T47D (cell line): ENCODE results near the gene HLA-DRB5.
"Not testable (repeated sequence)": the region's sequence is repeated elsewhere in the genome, so short reads cannot be mapped to it uniquely, and the experiment has no call there.

Source experiments
- DNase-seq, 2 experiments: peaks; one replicate each; pipeline versions ENCODE4 v3.0.0 to v3.0.0-alpha.2; 2011 to 2012; ENCODE audit warnings: low read depth in 1 of 2, low spot score in 1 of 2
- JUND ChIP-seq: IDR thresholded peaks from 2 replicates; pipeline ENCODE4 v1.6.1; 2012; ENCODE audit warnings: low read depth
- in situ Hi-C: cut with HindIII; loops from 2 replicates; pipeline ENCODE4 v1.10.0; 2016; ENCODE audit warnings: low sequenced_read_pairs, low pct_unique_long_range_greater_than_20kb

The HLA-DRB5 gene

GRCh38 chr6:32529697-32530430, at the start of gene HLA-DRB5:
Gene HLA-DRB5, minus strand, starts transcription at chr6:32530287. Its CDS starts 63 bp downstream, at chr6:32530224.
- TF ChIP-seq JUND: no peak
- in situ Hi-C loops: no loop called here
- DNase-seq: peak in 1 of 2 experiments; percentile 35

- DNase-seq: peak in 1 of 2 experiments; percentile 9
- TF ChIP-seq JUND: no peak
- in situ Hi-C loops: no loop called here
Observed at GRCh38 chr6:32578962-32579361, 48.9 kb upstream of the HLA-DRB5 start.

DNA sequence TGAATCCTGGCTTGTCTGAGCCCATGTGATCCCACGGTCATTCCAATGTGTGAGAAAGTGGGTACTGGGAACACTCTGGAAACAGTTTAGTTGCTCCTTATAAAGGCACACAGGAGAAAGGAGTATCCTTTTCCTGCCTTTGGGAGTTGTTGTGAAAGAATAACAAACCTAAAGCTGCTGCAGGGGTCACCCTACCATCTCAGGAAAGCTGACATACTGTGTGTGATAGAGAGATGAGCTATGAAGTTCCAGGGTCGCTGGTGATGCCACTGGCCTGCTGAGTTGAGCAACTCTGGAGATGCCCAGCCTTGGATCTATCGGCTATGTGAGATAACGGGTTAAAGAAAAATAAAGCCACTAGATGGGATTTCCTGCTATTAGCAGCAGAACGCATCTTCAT, 47.4 kb upstream of the HLA-DRB5 start:
- DNase-seq, in situ Hi-C loops: not testable (repeated sequence)

- in situ Hi-C loops: no loop called here
- TF ChIP-seq JUND: no peak
Observed at GRCh38 chr6:32576250-32576649, 46.2 kb upstream of the HLA-DRB5 start.

GRCh38 chr6:32570363-32570905, 40.3 kb upstream of the HLA-DRB5 start:
- in situ Hi-C loops: no loop called here
- TF ChIP-seq JUND: no peak

More at GRCh38 chr6:32576250-32576649, 46.2 kb upstream of the HLA-DRB5 start:
- no peak for DNase-seq

DNA sequence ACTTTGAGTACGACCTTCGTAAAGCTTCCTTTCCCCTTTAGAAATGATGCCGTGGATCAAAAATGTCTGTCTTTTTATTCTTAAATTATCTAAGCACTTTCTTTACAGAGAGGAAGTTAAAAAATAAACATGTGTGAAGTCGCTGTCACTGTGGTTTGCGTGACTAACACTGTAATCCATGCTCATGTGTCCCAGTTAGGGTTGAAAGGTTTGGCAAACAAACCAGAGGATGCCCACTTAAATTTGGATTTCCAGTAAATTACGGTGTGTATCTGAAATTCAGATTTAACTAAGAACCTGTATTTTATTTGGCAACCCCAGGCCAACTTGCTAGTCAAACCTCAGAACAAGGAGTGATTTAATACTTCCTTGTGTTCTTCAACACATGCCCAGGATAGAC, 38.5 kb upstream of the HLA-DRB5 start:
- no peak for TF ChIP-seq JUND
- DNase-seq: no peak
- in situ Hi-C loops: no loop called here

More at GRCh38 chr6:32570363-32570905, 40.3 kb upstream of the HLA-DRB5 start:
- DNase-seq: no peak

DNA sequence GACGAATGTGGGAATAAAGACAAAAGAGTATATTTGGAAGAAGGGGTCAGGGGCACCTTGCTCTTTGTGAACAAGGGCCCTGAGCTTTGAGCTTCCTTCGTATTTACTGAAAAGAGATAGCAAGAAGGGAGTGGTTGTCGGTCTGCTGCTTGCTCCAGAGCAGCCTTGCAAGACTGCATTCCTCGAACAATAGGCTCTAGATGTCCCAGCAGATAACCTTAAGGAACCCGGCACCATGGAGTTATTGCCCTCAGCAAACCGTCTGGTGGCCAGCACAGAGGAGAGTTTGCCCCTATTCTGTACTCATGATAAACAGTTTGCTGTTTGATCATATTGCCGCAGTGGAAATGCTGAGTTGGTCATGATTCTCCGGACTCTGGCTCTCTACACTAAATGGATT, 36.9 kb upstream of the HLA-DRB5 start:
- TF ChIP-seq JUND: no peak
- DNase-seq: peak in 1 of 2 experiments; percentile 28
- in situ Hi-C loops: no loop called here

- in situ Hi-C loops: no loop called here
- no peak for TF ChIP-seq JUND
- DNase-seq: no peak
Observed at GRCh38 chr6:32565511-32565910, 35.4 kb upstream of the HLA-DRB5 start.

GRCh38 chr6:32562940-32563339, 32.9 kb upstream of the HLA-DRB5 start:
- no peak for DNase-seq
- in situ Hi-C loops: no loop called here

GRCh38 chr6:32559747-32560146, 29.7 kb upstream of the HLA-DRB5 start:
- in situ Hi-C loops: no loop called here
- no peak for DNase-seq
- TF ChIP-seq JUND: no peak

More at GRCh38 chr6:32562940-32563339, 32.9 kb upstream of the HLA-DRB5 start:
- no peak for TF ChIP-seq JUND

DNA sequence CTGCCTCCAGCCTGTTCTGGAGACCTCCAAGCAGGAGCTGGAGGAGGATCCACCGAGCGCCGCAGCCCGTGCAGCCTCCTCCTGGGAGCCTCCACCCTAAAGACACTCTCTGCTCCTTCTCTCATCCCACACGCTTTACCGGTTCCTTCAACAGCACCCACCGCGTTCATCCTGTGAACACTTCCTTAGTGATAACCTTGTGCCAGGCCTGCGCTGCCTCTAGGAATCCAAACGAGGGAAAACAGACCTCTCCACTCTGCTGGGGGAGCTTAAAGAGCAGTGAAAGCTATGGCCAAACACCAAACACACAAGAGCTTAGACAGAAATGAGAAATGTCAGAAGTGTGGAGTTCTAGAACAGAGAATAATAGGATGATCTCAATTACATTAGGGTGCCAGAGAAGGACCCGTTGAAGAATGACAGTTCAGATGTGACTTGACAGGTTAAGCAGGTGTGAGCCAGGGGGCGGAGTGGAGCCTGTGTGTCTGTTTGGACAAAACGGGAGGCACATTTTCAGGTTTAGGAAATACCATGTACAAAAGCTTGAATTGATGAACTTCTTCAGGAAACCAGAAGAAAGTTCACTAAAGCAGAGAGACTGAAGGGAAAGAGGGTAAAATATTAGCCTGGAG, 28.5 kb upstream of the HLA-DRB5 start:
- peak in 1 of 2 experiments; percentile 72 for DNase-seq
- in situ Hi-C loops: no loop called here
- no peak for TF ChIP-seq JUND

DNA sequence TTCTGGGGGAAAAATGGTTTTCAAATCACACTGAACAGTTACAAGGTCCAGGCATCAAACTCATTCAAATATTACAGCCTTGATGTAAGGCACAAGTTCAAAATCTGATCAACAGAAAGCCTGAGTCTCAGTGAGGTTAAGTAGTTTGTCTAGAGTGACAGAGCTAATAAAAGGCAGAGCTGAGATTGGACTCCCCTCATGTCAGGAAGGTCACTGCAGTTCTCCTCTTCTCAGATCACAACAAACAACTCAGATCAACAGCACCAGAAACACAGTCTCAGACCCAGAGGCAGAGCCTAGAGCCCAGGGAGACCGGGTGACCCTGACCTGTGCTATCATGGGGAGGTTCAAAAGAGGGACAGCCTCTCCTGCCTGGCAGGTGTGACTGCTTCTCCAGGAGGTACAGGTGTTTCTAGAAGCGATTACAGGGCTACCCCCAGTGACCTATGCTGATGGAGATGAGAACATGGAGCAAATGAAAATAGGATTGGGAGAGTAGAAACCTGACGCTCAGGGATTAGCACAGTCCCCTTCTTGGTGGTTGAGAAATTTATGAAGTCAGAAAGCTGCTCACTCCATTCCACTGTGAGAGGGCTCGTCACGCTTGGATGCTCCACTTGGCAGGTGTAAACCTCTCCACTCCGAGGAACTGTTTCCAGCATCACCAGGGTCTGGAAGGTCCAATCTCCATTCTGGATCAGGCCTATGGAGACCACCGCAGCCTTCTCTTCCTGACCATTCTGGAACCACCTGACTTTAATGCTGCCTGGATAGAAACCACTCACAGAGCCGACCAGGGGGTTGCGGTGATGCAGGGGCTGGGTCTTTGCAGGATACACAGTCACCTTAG, 24.3 kb upstream of the HLA-DRB5 start:
- in situ Hi-C loops: no loop called here
- no peak for DNase-seq
- TF ChIP-seq JUND: no peak
